Activated effector memory CD4-positive, alpha-beta T cell treated with Interleukin-2 at 50 U/mL for 16 hours (primary cell): ENCODE results near the gene CCDC93.

Source experiments
- DNase-seq: peaks from one replicate; pipeline ENCODE4 v3.0.0-alpha.2; 2020

The CCDC93 gene

DNA sequence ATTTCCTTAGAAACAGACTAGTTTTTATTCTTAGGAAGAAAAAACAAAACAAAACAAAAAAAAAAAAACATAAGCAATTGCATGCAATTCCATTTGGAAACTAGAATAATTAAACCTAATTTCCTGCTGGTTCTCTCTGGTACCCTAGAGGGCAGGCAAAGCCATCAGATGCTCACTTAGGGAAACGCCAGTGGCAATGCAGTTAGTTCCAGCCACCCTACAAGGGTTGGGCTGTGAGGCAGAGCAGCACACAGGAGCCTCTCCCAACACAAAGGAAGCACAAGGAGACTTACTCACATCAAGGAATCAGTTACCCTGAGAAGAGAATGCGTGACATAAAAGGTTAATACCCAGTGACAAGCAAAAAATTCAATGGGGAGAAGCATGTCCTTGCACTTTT, 28.8 kb downstream of the CCDC93 start:
- DNase-seq: no peak

DNA sequence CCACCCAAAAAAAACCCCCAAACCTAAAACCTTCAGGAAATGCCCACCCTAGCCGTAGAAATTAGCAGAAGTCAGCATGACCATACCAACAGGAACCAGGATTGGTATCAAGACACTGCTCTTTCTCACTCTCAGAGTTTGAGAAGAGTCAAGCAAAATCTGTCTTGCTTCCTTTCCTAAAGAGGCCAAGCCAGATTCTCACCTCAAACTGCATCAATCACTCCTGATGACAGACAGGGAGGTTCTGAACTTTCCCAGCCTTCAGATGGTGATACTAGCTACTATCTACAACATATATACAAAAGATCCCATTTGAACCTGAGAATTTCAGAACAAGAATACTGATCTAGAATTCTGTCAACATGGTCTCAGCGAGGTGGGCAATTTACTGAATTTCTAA, 29.7 kb downstream of the CCDC93 start:
- no peak for DNase-seq

DNA sequence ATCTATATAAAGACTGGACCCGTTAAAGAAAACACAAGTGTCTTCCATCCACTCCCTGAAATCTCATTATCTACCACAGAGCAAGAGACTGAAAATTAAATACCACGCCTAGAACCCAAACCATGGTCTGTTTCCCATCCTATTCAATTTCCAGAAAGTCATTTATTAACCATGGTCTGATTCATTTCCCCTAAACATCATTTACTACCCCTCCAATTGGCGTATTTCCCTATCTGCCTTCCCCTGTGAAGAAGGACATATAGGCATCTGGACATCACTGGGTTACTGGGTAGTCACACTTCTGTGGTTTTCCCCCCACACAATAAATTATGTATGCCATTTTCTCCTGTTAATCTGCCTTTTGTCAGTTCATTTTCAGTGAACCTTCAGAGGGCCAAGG, 30.8 kb downstream of the CCDC93 start:
- no peak for DNase-seq

DNA sequence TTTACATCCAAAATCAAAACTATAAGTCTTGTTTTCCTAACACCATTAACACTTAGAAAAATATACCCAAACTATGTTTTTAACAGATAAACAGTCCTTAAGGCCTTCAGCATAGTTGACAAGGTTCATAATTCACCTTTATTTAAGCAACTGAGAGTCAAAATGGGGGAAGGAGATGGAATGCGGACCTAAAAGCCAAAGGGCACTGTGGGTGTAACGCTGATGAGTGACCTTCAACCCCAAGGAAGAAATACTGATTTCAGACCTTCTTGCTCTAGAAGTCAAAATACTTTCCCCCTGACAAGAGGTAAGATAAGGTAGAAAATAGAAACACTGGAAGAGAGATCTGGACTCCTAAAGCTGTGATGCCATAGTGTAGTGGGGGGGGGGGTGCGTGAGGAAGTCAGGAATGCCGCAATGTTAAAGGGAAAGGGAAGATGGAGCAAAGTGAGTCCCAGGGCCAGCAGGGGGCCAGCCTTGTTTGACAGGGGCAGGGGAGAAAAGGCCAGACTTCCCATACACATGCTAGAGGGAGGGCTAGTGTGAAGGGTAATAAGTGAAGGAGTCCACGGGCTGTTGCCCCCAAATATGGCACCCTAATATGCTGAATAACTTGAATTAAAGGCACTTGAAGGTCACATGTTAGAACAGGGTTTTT, 31.4 kb downstream of the CCDC93 start:
- no peak for DNase-seq

DNA sequence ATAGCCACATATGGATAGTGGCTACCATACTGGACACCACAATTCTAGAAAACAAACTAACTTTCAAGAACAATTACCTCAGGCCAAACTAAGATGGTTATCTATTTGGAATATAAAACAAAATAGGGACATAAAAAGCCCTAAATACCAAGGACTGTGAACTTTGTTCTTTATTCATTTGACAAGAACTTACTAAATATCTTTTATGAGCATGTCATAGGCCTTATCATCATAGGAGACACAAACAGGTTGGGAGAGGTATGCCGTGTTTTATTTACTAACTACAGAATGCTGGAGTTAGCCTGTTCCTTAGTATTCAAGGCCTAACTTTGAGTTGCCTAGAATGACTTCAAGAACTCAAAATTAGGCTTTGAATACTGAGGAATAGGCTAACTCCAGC, 32.1 kb downstream of the CCDC93 start:
- DNase-seq: no peak

DNA sequence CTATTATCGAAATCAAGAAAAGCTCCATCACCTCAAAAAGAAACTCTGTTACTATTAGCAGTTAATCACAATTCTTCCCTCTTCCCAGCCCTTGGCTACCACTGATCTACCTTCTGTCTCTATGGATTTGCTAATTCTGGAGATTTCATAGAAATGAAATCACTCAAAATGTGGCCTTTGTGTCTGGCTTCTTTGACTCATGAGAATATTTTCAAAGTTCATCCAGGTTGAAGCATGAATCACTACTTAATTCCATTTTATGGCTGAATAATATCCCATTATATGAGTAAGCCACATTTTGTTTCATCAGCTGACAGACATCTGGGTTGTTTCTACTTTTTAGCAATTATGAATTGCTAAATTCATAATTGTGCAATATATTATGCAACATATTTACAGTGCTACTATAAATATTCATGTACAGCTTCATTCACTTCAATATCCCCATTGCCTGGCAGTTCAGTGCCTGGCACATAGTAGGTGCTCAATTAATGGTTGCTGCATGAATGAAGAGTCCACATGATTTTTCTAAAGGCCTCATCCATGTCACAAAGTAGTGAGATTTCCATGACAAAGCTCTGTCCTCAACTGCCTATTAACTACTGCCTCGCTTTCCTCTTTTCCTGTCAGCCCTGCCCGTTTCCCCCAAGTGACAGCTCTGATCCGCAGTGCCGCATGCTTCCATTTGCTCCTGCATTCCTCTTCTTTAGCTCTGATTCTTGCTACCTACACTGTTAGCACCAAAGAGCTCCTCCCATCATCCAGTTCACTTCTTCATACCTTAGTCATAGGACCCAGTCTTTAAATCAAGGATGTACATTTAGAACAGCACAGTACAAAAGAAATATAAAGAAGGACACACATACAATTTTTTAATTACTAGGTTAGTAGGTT, 32.8 kb downstream of the CCDC93 start:
- no peak for DNase-seq

DNA sequence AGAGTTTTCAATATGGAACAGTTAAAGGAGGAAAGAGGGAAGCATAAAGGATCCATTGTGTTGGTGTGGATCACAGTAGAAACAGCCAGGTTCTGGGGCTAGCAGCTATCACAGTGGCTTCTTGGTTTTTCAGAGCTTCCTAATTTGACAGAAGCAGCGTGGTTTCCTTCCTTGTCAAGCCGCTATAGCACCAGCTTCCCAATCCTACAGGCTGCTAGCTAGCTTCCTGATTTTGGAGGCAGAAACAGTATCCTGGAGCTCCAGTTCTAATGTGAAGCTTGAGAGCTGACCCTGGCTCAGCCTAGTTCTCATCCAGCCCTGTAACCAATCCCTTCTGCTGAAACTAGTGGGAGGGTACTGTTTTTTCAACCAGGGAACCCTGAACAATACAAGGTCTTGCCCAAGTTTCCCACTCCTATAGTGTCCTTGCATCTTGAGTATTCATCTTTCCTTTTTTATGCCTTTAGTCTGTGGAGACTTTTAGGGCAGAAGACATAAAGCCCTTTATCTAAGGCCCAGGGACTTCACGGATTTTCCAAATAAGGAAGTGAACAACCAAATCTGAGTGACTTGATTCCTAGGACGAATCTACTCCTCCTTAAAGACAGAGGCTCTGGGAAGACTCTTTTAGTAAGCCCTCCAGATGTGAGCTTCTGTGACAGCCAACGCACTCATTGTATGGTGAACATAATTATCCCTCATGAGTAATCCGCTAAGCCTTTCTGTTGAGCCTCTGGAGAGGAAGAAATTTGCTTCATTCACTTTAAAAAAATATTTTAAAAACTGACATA, 33.8 kb downstream of the CCDC93 start:
- no peak for DNase-seq

DNA sequence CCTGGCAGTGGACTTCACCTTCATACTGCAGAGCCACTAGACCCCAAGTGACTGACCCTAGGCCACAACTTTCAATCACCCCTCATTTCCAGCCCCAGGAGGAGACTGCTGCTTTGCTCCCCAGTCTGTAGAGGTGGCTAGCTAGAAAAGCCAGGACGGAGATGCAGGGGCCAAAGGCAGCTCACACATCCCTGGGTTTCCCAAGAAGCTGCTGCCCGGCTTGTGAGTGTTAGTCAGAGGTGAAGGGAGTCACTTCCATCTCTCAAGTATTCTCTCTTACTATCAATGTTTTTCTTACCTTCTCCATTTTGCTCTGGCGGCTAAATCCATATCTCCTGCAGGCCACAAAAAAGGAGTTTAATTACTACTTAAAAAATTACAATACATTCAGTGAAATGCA, 36.2 kb downstream of the CCDC93 start:
- DNase-seq: no peak

DNA sequence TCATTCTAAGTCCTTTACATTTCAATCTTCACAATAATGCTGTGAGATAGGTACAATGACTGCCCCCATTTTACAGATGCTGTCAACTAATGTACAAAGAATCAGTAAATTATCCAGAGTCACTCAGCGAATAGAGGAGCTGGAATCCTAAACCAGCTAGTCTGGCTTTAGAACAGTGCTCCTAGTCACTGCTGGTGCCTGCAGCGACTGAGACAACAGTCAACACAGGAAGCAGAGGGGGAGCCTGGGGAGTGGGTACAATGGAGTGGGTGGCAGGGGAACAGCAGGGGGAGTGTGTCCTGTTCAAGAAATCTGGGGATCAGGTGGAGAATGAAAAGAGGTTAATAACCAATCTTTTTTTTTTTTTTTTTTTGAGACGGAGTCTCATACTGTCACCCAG, 37.3 kb downstream of the CCDC93 start:
- no peak for DNase-seq

DNA sequence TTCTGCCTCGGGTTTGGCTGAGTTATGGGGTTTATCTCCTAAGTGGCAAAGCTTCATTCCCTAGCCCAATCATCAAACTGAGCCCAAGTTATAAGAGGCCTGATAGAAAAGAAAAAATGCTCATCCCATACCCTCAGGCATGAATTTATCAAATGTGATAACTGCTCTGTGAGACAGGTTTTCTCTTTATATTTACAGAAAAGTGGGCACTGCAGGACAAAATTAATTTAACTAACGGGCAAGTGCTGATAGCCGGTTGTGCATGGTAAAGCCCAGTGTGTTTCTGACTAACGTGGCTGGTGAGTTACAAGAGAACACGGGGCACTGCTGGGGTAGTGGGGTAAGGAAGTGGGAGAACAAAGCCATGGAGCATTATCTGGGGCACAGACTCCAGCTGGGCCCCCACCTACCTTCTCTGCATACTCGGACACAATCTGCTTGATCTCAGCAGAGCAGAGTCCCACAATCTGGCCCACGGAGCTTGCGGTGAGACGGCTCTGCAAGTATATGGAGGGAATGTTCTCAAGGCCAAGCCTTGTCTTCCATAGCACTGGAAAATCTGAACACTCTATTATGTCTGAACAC, 40.3 kb downstream of the CCDC93 start:
- DNase-seq: no peak

DNA sequence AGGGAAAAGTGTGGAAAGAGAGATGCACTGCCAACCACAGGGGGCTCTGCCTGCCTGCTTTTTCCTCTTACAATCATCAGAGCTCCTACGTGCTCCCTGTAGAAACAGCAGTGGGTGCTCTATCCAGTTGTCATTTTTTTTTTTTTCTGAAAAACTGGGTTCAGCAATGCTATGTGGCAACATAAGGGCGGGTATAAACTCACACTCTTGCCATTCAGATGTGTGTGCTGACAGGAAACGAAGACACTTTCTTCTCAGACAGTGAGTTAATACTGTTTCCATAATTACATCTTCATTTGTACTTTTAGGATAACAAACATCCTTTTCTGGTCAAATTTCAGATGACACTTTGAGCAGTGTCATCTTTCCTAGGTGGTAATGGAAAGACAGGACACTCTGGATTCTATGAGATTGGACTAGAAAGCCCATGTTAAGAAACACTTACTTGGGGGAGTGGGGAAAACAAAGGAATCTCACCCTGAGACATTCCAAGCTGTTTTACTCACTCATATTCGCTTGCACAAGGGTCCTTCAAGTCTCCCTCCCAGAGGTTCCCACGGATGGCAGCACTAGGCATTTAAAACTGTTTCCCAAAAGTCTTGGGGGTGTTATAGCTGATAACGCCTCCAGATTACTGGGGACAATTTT, 41.3 kb downstream of the CCDC93 start:
- DNase-seq: no peak

DNA sequence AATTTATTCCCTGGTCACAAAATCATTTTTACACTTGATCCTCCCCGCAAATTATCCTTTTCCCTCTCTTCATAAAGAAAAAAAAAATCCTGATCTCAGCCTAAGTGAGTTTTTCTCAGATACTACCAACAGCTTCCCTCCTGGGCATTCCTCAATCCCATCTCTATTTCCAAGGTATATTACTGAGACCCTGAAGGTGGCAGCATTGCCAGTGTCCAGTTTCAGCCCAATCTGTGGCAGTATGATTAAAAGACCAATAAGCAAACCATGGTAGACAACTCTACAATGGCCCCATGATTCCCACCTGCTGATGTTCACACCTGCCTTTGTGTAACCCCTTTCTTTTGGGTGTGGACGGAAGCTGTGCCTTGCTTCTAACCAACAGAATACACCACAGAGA, 45.1 kb downstream of the CCDC93 start:
- DNase-seq: no peak

DNA sequence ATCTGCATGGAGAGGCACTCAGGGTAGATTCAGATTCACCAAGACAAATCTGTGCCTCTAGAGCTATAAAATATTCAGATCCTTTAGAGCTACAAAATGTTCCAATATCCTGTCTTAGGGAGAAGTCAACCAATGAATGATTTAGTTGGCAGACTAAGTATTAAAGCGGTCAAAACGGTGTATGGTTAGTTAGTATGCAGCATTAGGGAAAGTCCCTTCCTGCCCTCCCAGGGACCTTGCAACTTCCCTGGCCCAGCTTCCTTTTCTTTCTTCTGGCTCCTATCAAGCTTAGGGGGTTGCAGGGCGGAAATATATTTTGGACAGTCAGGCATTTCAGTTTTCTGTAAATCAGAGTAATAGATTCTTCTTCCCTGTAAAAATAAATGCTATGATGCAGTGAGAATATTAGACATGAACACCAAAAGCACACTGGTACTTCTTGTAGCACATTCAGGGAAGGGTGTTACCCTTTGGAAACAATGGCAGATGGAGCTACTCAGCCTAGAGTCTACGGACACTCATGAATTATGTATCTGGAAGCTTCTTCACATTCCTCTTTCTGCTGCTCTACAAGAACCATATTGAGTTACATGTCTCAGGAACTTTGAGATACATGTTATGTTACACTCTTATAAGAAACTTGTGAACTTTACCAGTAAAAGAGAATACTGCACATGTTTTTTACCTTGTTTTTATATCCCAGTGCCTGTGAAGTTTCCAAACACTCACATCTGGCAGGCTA, 45.7 kb downstream of the CCDC93 start:
- DNase-seq: no peak

DNA sequence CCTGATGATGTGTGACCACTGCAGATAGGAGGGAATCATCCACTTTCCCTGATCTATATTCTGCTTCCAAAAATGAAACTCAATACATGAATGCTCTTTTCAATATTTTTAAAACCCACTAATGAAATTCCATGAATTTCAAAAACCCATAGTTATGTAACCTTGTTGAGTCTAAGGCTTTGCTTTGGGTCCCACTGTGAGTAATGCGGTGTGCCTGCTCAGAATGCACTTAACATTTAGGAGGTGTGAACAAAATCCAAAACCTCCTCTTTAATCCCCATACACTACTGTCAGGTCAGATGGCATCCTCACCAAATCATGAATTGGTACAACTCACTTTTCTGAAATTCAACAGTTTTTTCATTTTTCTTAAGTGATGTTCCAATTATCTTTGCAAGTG, 50.4 kb downstream of the CCDC93 start:
- DNase-seq: no peak

DNA sequence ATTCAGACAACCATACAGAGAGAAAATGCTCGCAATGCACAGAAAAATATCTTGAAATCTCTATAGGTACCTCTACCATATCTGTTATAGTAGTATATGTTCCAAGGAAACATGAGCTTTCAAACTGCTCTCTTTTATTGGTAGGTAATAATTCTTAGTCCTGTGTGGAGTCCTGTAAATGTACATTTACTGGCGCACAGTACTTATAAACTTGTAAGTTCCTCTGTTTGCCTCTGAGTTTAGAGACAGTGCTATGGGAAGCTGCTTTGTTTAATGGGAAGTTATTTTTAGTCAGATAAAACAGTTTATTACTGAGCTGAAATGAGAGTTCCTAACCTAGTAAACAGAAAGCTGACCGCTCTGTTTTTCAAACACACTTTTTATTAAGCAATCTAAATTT, 52.7 kb downstream of the CCDC93 start:
- DNase-seq: no peak

DNA sequence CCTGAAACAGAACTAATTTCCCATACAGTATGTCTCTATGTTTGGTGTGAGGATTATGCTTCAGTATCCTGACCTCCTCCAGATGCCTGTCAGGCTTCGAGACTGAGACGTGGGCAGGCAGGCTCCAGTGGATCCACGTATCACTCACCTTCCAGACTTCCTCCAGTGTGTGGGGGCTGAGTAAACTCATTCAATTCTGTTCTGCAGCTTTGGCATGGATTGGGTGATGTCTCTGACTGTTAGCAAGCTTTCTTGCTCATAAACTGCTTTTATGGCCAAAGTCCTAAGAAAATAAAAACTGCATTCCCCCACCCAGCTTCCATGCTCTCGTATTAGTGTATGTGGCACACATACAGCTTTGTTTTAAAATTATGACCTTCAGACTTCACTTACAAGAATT, 53.6 kb downstream of the CCDC93 start:
- DNase-seq: no peak

DNA sequence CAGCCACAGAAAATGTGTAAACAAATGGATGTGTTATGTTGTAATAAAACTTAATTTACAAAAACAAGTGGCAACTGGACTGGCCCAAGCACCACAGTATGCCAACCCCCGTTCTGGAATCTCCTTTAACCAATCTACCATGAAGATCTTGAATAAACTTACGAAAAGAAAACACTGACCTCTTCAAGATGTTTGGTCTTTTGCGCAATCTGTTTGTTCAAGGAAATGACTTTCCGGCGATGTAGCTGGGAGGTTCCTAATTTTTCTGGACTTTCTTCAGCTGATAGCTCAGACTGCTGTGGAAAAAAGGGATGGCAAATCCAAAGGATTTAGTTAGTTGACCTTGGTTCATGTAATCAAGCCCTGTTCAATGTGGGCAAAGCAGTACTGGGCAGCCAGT, 55.7 kb downstream of the CCDC93 start:
- DNase-seq: no peak

DNA sequence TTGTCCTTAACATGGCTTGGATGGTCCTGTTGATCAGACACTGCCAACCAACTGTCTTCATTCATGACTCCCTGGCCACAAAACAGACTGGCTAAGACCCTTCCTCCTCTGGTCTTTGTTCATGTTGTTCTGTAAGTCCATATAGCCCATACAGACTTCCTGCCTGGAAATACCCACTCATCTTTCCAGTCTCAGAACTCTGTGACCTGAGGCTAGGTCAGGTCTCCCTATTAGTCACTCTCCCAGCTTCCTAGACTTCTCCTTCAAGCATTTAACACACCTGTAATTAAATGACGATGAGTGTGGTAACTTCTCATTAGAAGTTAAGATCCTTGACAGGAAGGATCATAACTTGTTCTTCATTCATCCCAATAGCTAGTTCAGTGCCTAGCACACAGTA, 56.3 kb downstream of the CCDC93 start:
- no peak for DNase-seq

DNA sequence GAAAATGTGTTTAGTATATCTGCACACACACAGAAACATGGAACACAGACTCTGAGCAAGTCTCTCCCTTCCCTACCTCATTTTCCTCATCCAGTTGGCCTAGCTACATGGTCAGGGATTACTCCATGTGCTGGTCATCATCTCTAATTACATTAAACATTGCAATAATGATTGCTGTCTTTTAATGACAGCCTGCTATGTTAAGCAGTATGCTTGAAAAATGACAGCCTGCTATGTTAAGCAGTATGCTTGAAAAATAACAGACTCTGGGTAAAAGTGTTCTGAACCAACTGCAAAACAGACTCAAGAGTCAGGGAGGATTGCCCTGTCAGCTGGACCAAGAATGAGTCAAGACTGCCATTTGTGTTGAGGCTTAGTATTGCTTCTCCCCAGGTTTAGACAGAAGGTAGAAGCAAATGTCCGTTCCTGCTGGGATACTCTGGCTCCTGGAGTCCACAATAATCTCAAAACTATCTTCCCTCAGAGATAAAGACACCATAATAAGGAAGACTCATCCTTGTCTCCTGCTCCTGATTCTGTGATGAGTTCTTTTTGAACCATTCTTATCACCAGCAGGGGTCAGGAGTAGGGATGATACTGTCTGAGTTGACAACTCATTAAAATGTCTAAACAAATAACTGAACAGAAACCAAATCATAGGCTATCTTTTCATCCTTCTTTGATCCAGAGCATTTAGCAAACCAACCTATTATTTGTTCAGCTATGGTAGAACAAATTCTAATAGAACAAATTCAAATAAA, 57.7 kb downstream of the CCDC93 start:
- no peak for DNase-seq

DNA sequence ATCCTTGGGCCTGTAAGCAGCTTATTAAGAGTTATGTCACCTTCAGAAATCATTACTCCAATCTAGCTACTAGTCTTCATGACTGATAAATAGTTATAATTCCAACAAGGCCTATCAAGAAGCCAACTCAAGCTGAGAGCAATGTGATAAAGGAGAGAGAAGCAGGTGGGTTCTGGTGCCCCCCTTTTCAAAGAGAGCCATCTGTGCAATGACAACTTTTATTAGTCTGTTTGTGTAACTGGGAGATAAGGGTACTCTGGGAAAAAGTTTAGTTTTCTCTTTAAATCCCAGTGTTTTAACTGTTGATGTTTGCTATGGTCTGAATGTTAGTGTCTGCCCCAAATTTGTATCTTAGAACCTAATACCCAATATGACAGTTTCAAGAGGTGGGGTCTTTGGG, 60.6 kb downstream of the CCDC93 start:
- no peak for DNase-seq

DNA sequence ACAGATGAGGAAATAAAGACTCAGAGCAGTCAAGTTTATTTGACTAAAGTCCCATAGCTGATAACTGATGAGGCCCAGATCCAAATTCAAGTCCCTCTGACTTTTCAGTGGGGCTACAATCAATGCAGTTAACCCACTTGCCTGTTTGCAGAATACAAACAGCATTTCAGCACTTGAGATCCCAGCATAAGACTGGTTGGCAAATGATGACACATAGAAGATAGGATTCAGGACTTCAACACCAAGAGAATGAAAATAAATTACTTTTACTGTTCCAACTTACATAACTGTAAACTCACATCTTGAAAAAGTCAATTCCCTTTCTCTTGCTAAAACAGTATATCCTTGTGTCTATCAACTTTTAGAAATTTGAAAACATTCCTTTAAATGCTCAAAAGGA, 61.2 kb downstream of the CCDC93 start:
- DNase-seq: no peak
